Measurements from ENCODE around the gene ZBTB20.
A peak's percentile ranks its signal among the peaks of the same experiment; 100 is the strongest.

The ZBTB20 gene

DNA sequence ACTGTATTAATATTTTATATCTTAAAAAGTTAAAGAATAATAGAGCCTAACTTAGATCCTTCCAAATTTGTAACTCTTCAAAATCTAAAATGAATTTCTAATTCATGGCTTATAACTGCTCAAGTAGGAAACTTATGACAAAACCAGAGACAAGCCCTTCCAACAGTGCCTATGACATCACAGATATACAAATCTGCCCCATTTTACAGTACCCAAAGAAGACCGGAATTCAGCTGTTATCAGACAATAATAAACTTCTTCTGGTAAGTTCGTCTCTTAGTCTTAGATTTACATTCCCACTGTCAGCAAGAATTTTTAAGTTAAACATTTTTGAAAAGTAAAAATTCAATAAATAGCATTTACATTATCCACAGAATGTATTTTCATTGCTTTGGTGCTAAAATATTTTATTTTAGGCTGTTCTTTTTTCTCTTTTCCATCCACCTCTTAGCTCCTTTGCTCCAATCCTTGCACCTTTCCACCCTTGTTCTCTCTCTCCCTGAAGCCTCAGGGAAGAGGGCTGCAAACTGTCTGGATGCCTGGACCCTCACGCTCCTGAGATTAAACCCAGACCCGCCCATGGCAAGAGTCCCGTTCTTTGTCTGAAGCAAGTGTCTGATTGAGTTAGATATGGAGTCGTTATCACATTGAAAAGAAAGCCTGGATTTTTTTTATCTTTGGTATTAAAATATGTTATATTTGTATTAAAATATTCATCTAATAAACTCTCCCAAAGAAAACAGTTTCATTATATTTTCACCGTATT, 312.7 kb downstream of the ZBTB20 start:
- TF ChIP-seq CTCF (IDR thresholded peaks at IDR 0.05; ENCODE audit: control insufficient read depth, insufficient read depth, low read depth, low read length, missing control alignments): no peak
- H3K4me3 ChIP-seq (ENCODE audit: control insufficient read depth, low read depth, low read length): no peak overlapping the region
- DNase-seq (ENCODE audit: low read depth): no peak

DNA sequence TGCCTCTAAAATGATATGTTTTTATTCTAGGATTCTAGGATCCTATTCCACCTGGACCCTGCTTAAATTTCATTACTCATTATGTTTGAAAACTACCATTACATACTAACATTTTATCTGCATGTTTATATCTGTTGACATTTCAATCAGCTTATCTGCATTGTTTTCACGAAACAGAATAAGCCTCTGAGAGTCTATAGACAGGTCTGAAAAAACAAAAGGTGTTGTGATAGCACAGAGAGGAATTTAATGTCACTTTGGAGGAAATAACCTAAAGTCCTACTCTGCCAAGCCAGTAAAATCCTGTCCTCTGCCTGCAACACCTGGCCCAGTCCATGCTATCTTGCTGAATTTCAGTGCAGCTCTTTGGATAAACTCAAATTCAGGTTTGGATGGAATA, 315.2 kb downstream of the ZBTB20 start:
- H3K4me3 ChIP-seq (ENCODE audit: control insufficient read depth, low read depth, low read length): no peak overlapping the region
- no peak for DNase-seq (ENCODE audit: low read depth)
- no peak for TF ChIP-seq CTCF (IDR thresholded peaks at IDR 0.05; ENCODE audit: control insufficient read depth, insufficient read depth, low read depth, low read length, missing control alignments)

GRCh38 chr3:114830652-114831051, 316.4 kb downstream of the ZBTB20 start:
- no peak overlapping the region for H3K4me3 ChIP-seq (ENCODE audit: control insufficient read depth, low read depth, low read length)
- no peak for TF ChIP-seq CTCF (IDR thresholded peaks at IDR 0.05; ENCODE audit: control insufficient read depth, insufficient read depth, low read depth, low read length, missing control alignments)
- DNase-seq (ENCODE audit: low read depth): no peak

DNA sequence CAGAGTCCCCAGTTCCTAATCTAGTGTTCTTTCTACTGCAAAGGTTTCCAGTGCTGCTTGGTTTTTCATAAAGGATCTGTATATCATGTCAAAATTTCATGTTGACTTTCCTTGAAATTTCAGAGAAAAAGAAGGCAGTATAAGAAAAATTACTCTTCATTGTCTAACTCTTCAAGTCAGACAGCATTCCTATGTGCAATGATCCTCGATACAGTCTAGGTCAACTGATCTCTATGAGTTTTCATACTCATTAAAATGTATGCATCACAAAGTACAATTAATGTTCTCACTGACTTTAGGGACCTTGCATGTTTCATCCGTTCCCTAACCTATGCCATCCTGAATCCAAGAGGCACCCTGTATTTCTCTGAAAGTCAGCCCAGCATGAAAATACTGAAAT, 317.3 kb downstream of the ZBTB20 start:
- no peak overlapping the region for H3K4me3 ChIP-seq (ENCODE audit: control insufficient read depth, low read depth, low read length)
- no peak for DNase-seq (ENCODE audit: low read depth)
- TF ChIP-seq CTCF (IDR thresholded peaks at IDR 0.05; ENCODE audit: control insufficient read depth, insufficient read depth, low read depth, low read length, missing control alignments): no peak

DNA sequence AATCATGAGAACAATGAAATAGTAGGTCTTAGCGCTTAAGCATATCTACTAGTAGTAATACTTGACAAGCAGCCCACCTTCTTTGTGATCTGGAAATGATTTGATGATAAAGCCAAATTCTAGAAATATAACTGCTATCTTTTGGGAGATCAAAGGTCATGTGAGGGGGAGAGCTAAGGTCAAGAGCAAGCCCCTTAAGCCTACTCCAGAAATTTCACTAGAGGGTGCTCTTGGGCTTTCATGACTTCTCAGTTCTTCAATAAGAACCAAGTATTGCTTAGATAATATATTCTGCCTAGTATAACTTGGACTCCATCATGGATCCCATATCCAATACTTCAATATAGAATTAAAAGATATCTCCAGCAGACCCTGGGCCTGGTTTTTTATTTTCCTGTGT, 319.6 kb downstream of the ZBTB20 start:
- TF ChIP-seq CTCF (IDR thresholded peaks at IDR 0.05; ENCODE audit: control insufficient read depth, insufficient read depth, low read depth, low read length, missing control alignments): peak; percentile 68
- H3K4me3 ChIP-seq (ENCODE audit: control insufficient read depth, low read depth, low read length): no peak overlapping the region
- DNase-seq (ENCODE audit: low read depth): no peak

DNA sequence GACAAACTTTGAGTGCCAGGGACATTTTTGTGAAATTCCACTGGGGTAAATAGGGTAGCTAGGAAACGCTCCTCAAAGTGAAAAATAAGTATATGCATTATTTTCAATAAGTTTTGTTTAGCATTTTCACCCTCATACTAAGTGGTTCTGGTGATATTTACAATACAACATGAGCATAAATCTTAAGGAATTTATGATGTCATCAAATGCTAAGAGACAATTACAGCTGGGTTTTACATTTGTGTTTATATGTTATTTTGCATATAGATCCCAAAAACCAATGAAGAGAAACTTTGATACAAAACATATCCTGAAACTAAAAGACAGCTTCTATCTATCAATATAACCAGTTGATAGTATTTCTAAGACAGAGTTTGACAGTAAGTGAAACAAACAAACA, 323.1 kb downstream of the ZBTB20 start:
- no peak for TF ChIP-seq CTCF (IDR thresholded peaks at IDR 0.05; ENCODE audit: control insufficient read depth, insufficient read depth, low read depth, low read length, missing control alignments)

More for the DNA sequence above, 323.1 kb downstream of the ZBTB20 start:
- H3K4me3 ChIP-seq (ENCODE audit: control insufficient read depth, low read depth, low read length): no peak overlapping the region
- DNase-seq (ENCODE audit: low read depth): no peak
